HEK293 (cell line): ENCODE measurements around the gene VPS13D.

ENCODE experiments used
- CTCF ChIA-PET: fragments of 350-600 bp; formaldehyde crosslinking; extraction: SDS; loops from one replicate; lab custom pipeline; 2021; ENCODE audit warnings: antibody characterized with exemption; lab: Yijun Ruan, JAX
- POLR2A ChIA-PET: fragments of 300-600 bp; formaldehyde crosslinking; extraction: SDS; loops from one replicate; lab custom pipeline; 2020; ENCODE audit warnings: antibody characterized with exemption, inconsistent platforms; lab: Yijun Ruan, JAX
- H3K27ac ChIP-seq: fragments of 200-500 bp; sonication (Bioruptor generic); 2 replicates; pipeline ENCODE4 v1.5.1; 2014; ENCODE audit warnings: low read depth, low read length, control low read depth, inconsistent platforms; ENCODE audit errors: extremely low read depth
- H3K36me3 ChIP-seq, 2 experiments: fragments of 200-500 bp in 1 of 2; sonication (Bioruptor generic) in 1 of 2; 1 replicate in 1 of 2; 2 replicates in 1 of 2; pipeline ENCODE4 v1.5.1; 2014 to 2017; ENCODE audit warnings: inconsistent platforms in 2 of 2, low read length in 2 of 2; ENCODE audit not compliant: control insufficient read depth in 2 of 2, insufficient read depth in 1 of 2
- H3K4me1 ChIP-seq: fragments of 200-500 bp; sonication (Bioruptor generic); 2 replicates; pipeline ENCODE4 v1.5.1; 2014; ENCODE audit warnings: mild to moderate bottlenecking, low read length, inconsistent platforms; ENCODE audit not compliant: control insufficient read depth, insufficient read depth
- H3K4me3 ChIP-seq: 2 replicates; pipeline ENCODE4 v1.5.1; 2011; ENCODE audit warnings: low read depth, mild to moderate bottlenecking, control low read depth, low read length, moderate library complexity
- H3K9me3 ChIP-seq: fragments of 200-500 bp; sonication (Bioruptor generic); 2 replicates; pipeline ENCODE4 v1.5.1; 2014; ENCODE audit warnings: low read depth, low read length, inconsistent platforms; ENCODE audit not compliant: control insufficient read depth, insufficient read depth
- PRDM10 ChIP-seq: fragments of 450-650 bp; formaldehyde crosslinking; IDR thresholded peaks from 2 replicates; pipeline ENCODE4 v1.5.1; 2016; ENCODE audit warnings: missing biosample characterization, missing genetic modification characterization
- SP7 ChIP-seq: fragments of 450-650 bp; formaldehyde crosslinking; IDR thresholded peaks from 2 replicates; pipeline ENCODE4 v1.5.1; 2016; ENCODE audit warnings: missing biosample characterization, missing genetic modification characterization
- ZBTB10 ChIP-seq: fragments of 450-650 bp; formaldehyde crosslinking; IDR thresholded peaks from 2 replicates; pipeline ENCODE4 v1.5.1; 2016; ENCODE audit warnings: missing biosample characterization, missing genetic modification characterization
- ZBTB7A ChIP-seq: fragments of 450-650 bp; formaldehyde crosslinking; IDR thresholded peaks from 2 replicates; pipeline ENCODE4 v1.5.1; 2016; ENCODE audit warnings: low read depth, missing biosample characterization, missing genetic modification characterization
- ZFP37 ChIP-seq: fragments of 450-650 bp; formaldehyde crosslinking; IDR thresholded peaks from 2 replicates; pipeline ENCODE4 v1.5.1; 2016; ENCODE audit warnings: missing biosample characterization, missing genetic modification characterization
- ZNF133 ChIP-seq: fragments of 450-650 bp; formaldehyde crosslinking; IDR thresholded peaks from 2 replicates; pipeline ENCODE4 v1.5.1; 2016; ENCODE audit warnings: missing biosample characterization, missing genetic modification characterization
- ZNF169 ChIP-seq: fragments of 450-650 bp; formaldehyde crosslinking; IDR thresholded peaks from 2 replicates; pipeline ENCODE4 v1.5.1; 2016; ENCODE audit warnings: missing biosample characterization, missing genetic modification characterization
- ZNF175 ChIP-seq: fragments of 450-650 bp; formaldehyde crosslinking; IDR thresholded peaks from 2 replicates; pipeline ENCODE4 v1.5.1; 2016; ENCODE audit warnings: missing biosample characterization, missing genetic modification characterization
- ZNF37A ChIP-seq: fragments of 450-650 bp; IDR thresholded peaks from 2 replicates; pipeline ENCODE4 v1.5.1; 2018; ENCODE audit warnings: missing biosample characterization, missing genetic modification characterization
- ZNF391 ChIP-seq: fragments of 450-650 bp; formaldehyde crosslinking; IDR thresholded peaks from 2 replicates; pipeline ENCODE4 v1.5.1; 2016; ENCODE audit warnings: low read depth, missing biosample characterization, missing genetic modification characterization, borderline replicate concordance
- ZNF416 ChIP-seq: fragments of 450-650 bp; formaldehyde crosslinking; IDR thresholded peaks from 2 replicates; pipeline ENCODE4 v1.5.1; 2016; ENCODE audit warnings: missing biosample characterization, missing genetic modification characterization
- ZNF548 ChIP-seq: fragments of 450-650 bp; formaldehyde crosslinking; IDR thresholded peaks from 2 replicates; pipeline ENCODE4 v1.5.1; 2016; ENCODE audit warnings: missing biosample characterization, missing genetic modification characterization
- ZNF621 ChIP-seq: fragments of 450-650 bp; formaldehyde crosslinking; IDR thresholded peaks from 2 replicates; pipeline ENCODE4 v1.5.1; 2017; ENCODE audit warnings: missing biosample characterization, missing genetic modification characterization
- ZNF629 ChIP-seq: fragments of 450-650 bp; formaldehyde crosslinking; IDR thresholded peaks from 2 replicates; pipeline ENCODE4 v1.5.1; 2017; ENCODE audit warnings: missing biosample characterization, missing genetic modification characterization
- ZNF792 ChIP-seq: fragments of 450-650 bp; formaldehyde crosslinking; IDR thresholded peaks from 2 replicates; pipeline ENCODE4 v1.5.1; 2016; ENCODE audit warnings: missing biosample characterization, missing genetic modification characterization
- ZNF830 ChIP-seq: fragments of 450-650 bp; IDR thresholded peaks from 2 replicates; pipeline ENCODE4 v1.5.0; 2018; ENCODE audit warnings: missing biosample characterization, missing genetic modification characterization, low read depth, mild to moderate bottlenecking, moderate library complexity
- TF ChIP-seq, protein P1 (sequence below): fragments of 450-650 bp; formaldehyde crosslinking; IDR thresholded peaks from 2 replicates; pipeline ENCODE4 v1.5.1; 2017; ENCODE audit warnings: missing biosample characterization, missing genetic modification characterization
- TF ChIP-seq, protein P2 (sequence below): fragments of 450-650 bp; formaldehyde crosslinking; IDR thresholded peaks from 2 replicates; pipeline ENCODE4 v1.5.1; 2016; ENCODE audit warnings: missing biosample characterization, missing genetic modification characterization

Gene VPS13D

GRCh38 chr1:12194666-12195216 lies 35.1 kb upstream of the VPS13D start (continued):
- TF ChIP-seq PRDM10 (tag by site-specific recombination): no peak

DNA sequence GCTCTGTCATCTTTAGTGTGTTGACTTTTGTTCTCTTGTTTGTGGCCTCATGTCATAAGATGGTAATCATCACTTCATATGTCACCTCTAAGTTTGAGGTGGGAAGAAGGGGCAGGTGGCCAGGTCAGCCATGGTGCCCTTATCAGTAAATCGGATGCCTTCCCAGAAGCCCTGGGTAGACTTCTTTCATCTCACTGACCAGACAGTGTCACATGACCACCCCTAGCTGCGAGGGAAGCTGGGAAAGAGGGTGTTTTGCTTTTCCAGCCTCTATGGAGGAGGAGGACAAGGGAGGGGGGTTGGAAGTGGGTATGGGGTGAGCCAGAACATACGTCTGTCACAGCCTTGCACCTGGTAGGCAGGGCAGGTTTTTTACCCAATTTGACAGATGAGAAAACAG lies 34.4 kb upstream of the VPS13D start:
- H3K36me3 ChIP-seq: no peaks in the 10 kb centered on the region
- H3K9me3 ChIP-seq: no peaks in the 10 kb centered on the region
- H3K4me3 ChIP-seq: no peak overlapping the region
- H3K4me1 ChIP-seq: no peaks in the 10 kb centered on the region
- CTCF ChIA-PET: interaction anchor here (1.0 kb wide), 1 partner anchor 10 kb away, joined by 3 read pairs; no protein-coding TSS in a partner anchor
- no peak overlapping the region for H3K27ac ChIP-seq
- TF ChIP-seq, protein P1, sequence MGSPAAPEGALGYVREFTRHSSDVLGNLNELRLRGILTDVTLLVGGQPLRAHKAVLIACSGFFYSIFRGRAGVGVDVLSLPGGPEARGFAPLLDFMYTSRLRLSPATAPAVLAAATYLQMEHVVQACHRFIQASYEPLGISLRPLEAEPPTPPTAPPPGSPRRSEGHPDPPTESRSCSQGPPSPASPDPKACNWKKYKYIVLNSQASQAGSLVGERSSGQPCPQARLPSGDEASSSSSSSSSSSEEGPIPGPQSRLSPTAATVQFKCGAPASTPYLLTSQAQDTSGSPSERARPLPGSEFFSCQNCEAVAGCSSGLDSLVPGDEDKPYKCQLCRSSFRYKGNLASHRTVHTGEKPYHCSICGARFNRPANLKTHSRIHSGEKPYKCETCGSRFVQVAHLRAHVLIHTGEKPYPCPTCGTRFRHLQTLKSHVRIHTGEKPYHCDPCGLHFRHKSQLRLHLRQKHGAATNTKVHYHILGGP (tag by site-specific recombination): no peak
- TF ChIP-seq ZFP37 (tag by site-specific recombination) (no peak), ZNF830 (tag by site-specific recombination) (no peak), ZNF391 (tag by site-specific recombination) (no peak), ZNF175 (tag by site-specific recombination) (no peak), SP7 (tag by site-specific recombination) (no peak), ZNF416 (tag by site-specific recombination) (no peak), ZBTB10 (tag by site-specific recombination) (no peak), ZNF621 (tag by site-specific recombination) (no peak), ZBTB7A (no peak), ZNF792 (no peak), ZNF37A (tag by site-specific recombination) (no peak), ZNF169 (tag by site-specific recombination) (no peak), ZNF629 (no peak), ZNF548 (tag by site-specific recombination) (no peak), ZNF133 (tag by site-specific recombination) (no peak)
- TF ChIP-seq, protein P2, sequence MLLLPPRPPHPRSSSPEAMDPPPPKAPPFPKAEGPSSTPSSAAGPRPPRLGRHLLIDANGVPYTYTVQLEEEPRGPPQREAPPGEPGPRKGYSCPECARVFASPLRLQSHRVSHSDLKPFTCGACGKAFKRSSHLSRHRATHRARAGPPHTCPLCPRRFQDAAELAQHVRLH (tag by site-specific recombination): no peak
- POLR2A ChIA-PET: no interaction called here
